ENCODE data around the gene SAFB2. TPM values are rescaled to one million over a fixed set of nuclear protein-coding genes. Genes with fewer than 3 reads are reported as not detected.
A peak's percentile ranks its signal among the peaks of the same experiment; 100 is the strongest.

SAFB2 gene
- total RNA-seq, 1 experiment from 2014 or later = 16.8 TPM

- DNase-seq (ENCODE audit: extremely low read depth, low read depth) = no peak
These were observed 36.9 kb downstream of the SAFB2 start for GRCh38 chr19:5585461-5586299.

GRCh38 chr19:5580161-5580571 is 42.4 kb downstream of the SAFB2 start:
- DNase-seq (ENCODE audit: extremely low read depth, low read depth) = no peak

- DNase-seq (ENCODE audit: extremely low read depth, low read depth) = no peak
These were observed 42.9 kb downstream of the SAFB2 start for GRCh38 chr19:5579697-5580096.

GRCh38 chr19:5579286-5579685 is 43.3 kb downstream of the SAFB2 start:
- no peak for DNase-seq (ENCODE audit: extremely low read depth, low read depth)

GRCh38 chr19:5578097-5578846 is 44.3 kb downstream of the SAFB2 start:
- DNase-seq (ENCODE audit: extremely low read depth, low read depth) = peak; percentile 21

- DNase-seq (ENCODE audit: extremely low read depth, low read depth) = no peak
These were observed 47.0 kb downstream of the SAFB2 start for GRCh38 chr19:5575590-5575989.

GRCh38 chr19:5572556-5573286 is 49.9 kb downstream of the SAFB2 start:
- DNase-seq (ENCODE audit: extremely low read depth, low read depth) = no peak

GRCh38 chr19:5571777-5572176 is 50.8 kb downstream of the SAFB2 start:
- no peak for DNase-seq (ENCODE audit: extremely low read depth, low read depth)

GRCh38 chr19:5567970-5568407 is 54.6 kb downstream of the SAFB2 start:
- no peak for DNase-seq (ENCODE audit: extremely low read depth, low read depth)

- DNase-seq (ENCODE audit: extremely low read depth, low read depth) = no peak
These were observed 55.1 kb downstream of the SAFB2 start, which contains the start of gene TINCR for GRCh38 chr19:5567360-5567969. TINCR (minus strand) TSS chr19:5567953.

- DNase-seq (ENCODE audit: extremely low read depth, low read depth) = no peak
These were observed 57.6 kb downstream of the SAFB2 start for GRCh38 chr19:5564930-5565329.

GRCh38 chr19:5563935-5564612 is 58.5 kb downstream of the SAFB2 start:
- DNase-seq (ENCODE audit: extremely low read depth, low read depth) = no peak

GRCh38 chr19:5563008-5563431 is 59.6 kb downstream of the SAFB2 start:
- DNase-seq (ENCODE audit: extremely low read depth, low read depth) = no peak

GRCh38 chr19:5562280-5562679 is 60.3 kb downstream of the SAFB2 start:
- DNase-seq (ENCODE audit: extremely low read depth, low read depth) = no peak

GRCh38 chr19:5561559-5561958 is 61.0 kb downstream of the SAFB2 start:
- DNase-seq (ENCODE audit: extremely low read depth, low read depth) = no peak

- no peak for DNase-seq (ENCODE audit: extremely low read depth, low read depth)
These were observed 62.4 kb downstream of the SAFB2 start for GRCh38 chr19:5560156-5560555.

GRCh38 chr19:5559804-5560133 is 62.8 kb downstream of the SAFB2 start:
- no peak for DNase-seq (ENCODE audit: extremely low read depth, low read depth)

- no peak for DNase-seq (ENCODE audit: extremely low read depth, low read depth)
These were observed 64.4 kb downstream of the SAFB2 start for GRCh38 chr19:5558101-5558621.

GRCh38 chr19:5557691-5558090 is 64.9 kb downstream of the SAFB2 start:
- DNase-seq (ENCODE audit: extremely low read depth, low read depth) = no peak

GRCh38 chr19:5554828-5555227 is 67.7 kb downstream of the SAFB2 start:
- DNase-seq (ENCODE audit: extremely low read depth, low read depth) = no peak

Measured in NCI-H460 (cell line).